ENCODE data around the gene DMXL1. TPM values are rescaled to one million over a fixed set of nuclear protein-coding genes. Genes with fewer than 3 reads are reported as not detected.

DMXL1 gene
- total and polyA plus RNA-seq, 4 donors = 4.3 to 38.1 (median 25.1) TPM

DNA sequence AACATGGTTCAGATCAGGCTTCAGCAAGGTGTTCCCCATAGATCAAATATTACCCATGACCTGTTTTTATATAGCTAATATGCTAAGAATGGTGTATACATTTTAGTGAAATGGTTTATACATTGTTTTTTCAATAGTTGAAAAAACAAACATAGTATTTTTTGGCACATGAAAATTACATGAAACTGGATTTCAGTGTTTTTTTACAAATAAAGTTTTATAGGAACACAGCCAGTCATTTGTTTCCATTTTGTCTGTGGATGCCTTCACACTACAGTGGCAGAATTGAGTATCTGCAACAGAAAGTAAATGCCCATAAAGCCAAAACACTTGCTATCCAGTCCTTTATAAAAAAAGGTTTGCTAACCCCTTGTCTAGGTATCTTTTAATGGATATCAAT is 150.4 kb downstream of the DMXL1 start:
- Histone ChIP-seq H3K4me1 (ENCODE audit: control insufficient read depth in 4 of 4, insufficient read depth in 4 of 4, low read length in 3 of 4) (peaks cover 0 to 12% (median 9%) of the 10 kb centered on the region in 4 donors), H3K4me3 (ENCODE audit: low read depth in 1 of 3, low read length in 3 of 3) (no peak overlapping the region), H3K27ac (ENCODE audit: low read depth in 1 of 2, low read length in 2 of 2) (no peak overlapping the region), H3K27me3 (ENCODE audit: control insufficient read depth in 4 of 4, insufficient read depth in 4 of 4, low read length in 3 of 4) (no peaks in the 10 kb centered on the region), H3K9me3 (ENCODE audit: control insufficient read depth in 4 of 4, low read length in 3 of 4) (no peaks in the 10 kb centered on the region), H3K9ac (ENCODE audit: low read depth in 1 of 2, low read length in 2 of 2) (no peak overlapping the region), H3K36me3 (ENCODE audit: control insufficient read depth in 4 of 4, insufficient read depth in 3 of 4, low read depth in 1 of 4, low read length in 3 of 4) (peaks cover 0 to 12% (median under 1%) of the 10 kb centered on the region in 4 donors)
- DNase-seq (ENCODE audit: low spot score) = no peak
- TF ChIP-seq RAD21 (IDR thresholded peaks at IDR 0.05) = no peak
- no peak for TF ChIP-seq CTCF (IDR thresholded peaks at IDR 0.05; ENCODE audit: low read depth, low read length, missing input control)
- TF ChIP-seq RXRA (IDR thresholded peaks at IDR 0.05) = no peak
- TF ChIP-seq, protein P1, sequence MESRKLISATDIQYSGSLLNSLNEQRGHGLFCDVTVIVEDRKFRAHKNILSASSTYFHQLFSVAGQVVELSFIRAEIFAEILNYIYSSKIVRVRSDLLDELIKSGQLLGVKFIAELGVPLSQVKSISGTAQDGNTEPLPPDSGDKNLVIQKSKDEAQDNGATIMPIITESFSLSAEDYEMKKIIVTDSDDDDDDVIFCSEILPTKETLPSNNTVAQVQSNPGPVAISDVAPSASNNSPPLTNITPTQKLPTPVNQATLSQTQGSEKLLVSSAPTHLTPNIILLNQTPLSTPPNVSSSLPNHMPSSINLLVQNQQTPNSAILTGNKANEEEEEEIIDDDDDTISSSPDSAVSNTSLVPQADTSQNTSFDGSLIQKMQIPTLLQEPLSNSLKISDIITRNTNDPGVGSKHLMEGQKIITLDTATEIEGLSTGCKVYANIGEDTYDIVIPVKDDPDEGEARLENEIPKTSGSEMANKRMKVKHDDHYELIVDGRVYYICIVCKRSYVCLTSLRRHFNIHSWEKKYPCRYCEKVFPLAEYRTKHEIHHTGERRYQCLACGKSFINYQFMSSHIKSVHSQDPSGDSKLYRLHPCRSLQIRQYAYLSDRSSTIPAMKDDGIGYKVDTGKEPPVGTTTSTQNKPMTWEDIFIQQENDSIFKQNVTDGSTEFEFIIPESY (IDR thresholded peaks at IDR 0.05) = no peak
- TF ChIP-seq TAF1 (conservative IDR thresholded peaks at IDR 0.05) = no peak
- TF ChIP-seq JUND (IDR thresholded peaks at IDR 0.05) = no peak
- TF ChIP-seq FOXA1 (IDR thresholded peaks at IDR 0.05) = no peak

- Histone ChIP-seq H3K27ac (ENCODE audit: low read depth in 1 of 2, low read length in 2 of 2) (no peak overlapping the region), H3K4me3 (ENCODE audit: low read depth in 1 of 3, low read length in 3 of 3) (no peak overlapping the region), H3K4me1 (ENCODE audit: control insufficient read depth in 4 of 4, insufficient read depth in 4 of 4, low read length in 3 of 4) (no peaks in the 10 kb centered on the region), H3K9ac (ENCODE audit: low read depth in 1 of 2, low read length in 2 of 2) (no peak overlapping the region), H3K9me3 (ENCODE audit: control insufficient read depth in 4 of 4, low read length in 3 of 4) (no peaks in the 10 kb centered on the region), H3K27me3 (ENCODE audit: control insufficient read depth in 4 of 4, insufficient read depth in 4 of 4, low read length in 3 of 4) (no peaks in the 10 kb centered on the region), H3K36me3 (ENCODE audit: control insufficient read depth in 4 of 4, insufficient read depth in 3 of 4, low read depth in 1 of 4, low read length in 3 of 4) (peaks cover 0 to 25% (median 9%) of the 10 kb centered on the region in 4 donors)
- TF ChIP-seq NR2F2 (IDR thresholded peaks at IDR 0.05) (no peak), GABPA (IDR thresholded peaks at IDR 0.05 in 1 of 2, conservative IDR thresholded peaks at IDR 0.05 in 1 of 2) (no peak), YY1 (IDR thresholded peaks at IDR 0.05) (no peak), EGR1 (IDR thresholded peaks at IDR 0.05; ENCODE audit: low read depth in 2 of 2) (no peak), CTCF (IDR thresholded peaks at IDR 0.05; ENCODE audit: low read depth, low read length, missing input control) (no peak), HNF4A (conservative IDR thresholded peaks at IDR 0.05) (no peak), MAX (IDR thresholded peaks at IDR 0.05) (no peak), FOXA1 (IDR thresholded peaks at IDR 0.05) (no peak), REST (IDR thresholded peaks at IDR 0.05) (no peak), RXRA (IDR thresholded peaks at IDR 0.05) (no peak), JUND (IDR thresholded peaks at IDR 0.05) (no peak), ATF3 (IDR thresholded peaks at IDR 0.05) (no peak), HNF4G (IDR thresholded peaks at IDR 0.05) (no peak), FOXA2 (IDR thresholded peaks at IDR 0.05) (no peak), SP1 (IDR thresholded peaks at IDR 0.05) (no peak), TAF1 (conservative IDR thresholded peaks at IDR 0.05) (no peak), RAD21 (IDR thresholded peaks at IDR 0.05) (no peak)
- TF ChIP-seq, protein P1 (IDR thresholded peaks at IDR 0.05) = no peak
- no peak for DNase-seq (ENCODE audit: low spot score)
Measured at GRCh38 chr5:119229950-119230349, 159.1 kb downstream of the DMXL1 start.

All from liver (tissue), 9 donors.